HG03432 (cell line): ENCODE results near the gene STK39.

ENCODE experiments used
- ATAC-seq: cut with Tn5 transposase; IDR thresholded peaks from one replicate; pipeline ENCODE4 v1.9.1; 2021; ENCODE audit warnings: mild to moderate bottlenecking, moderate library complexity; ENCODE audit not compliant: unreplicated experiment

The STK39 gene

GRCh38 chr2:167941604-167942003, 305.8 kb downstream of the STK39 start:
- ATAC-seq: no peak

- ATAC-seq: no peak
These were observed 306.5 kb downstream of the STK39 start for GRCh38 chr2:167940734-167941507.

GRCh38 chr2:167940346-167940725, 307.1 kb downstream of the STK39 start:
- ATAC-seq: no peak

GRCh38 chr2:167939514-167940345, 307.7 kb downstream of the STK39 start:
- ATAC-seq: no peak

DNA sequence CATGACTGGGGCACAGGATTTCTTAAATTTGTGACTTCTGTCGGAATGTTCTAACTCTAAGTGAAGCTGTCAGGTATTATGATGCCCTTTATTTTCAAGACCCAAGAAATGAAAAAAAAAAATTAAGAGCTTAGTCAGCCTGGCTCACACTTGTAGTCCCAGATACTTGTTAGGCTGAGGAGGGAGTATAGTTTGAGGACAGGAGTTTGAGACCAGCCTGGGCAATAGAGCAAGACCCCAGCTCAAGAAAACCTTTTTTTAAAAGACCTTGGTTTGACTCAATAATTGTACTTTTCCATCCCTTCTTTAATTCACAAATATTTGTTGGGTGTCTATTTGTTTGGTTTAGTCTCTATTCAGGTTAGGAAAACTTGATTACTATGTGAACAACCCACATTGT, 310.0 kb downstream of the STK39 start:
- no peak for ATAC-seq

DNA sequence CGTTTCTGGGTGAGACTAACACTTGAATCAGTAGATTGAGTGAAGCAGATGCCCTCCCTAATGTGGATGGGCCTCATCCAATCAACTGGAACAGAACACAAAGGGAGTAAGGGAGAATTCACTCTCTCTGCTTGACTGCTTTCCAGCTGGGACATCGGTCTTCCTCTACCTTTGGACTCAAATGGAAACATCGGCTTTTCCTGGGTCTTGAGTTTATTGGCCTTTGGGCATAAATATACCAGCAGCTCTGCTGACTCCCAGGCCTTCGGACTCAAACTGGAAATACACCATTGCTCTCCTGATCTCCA, 311.6 kb downstream of the STK39 start:
- no peak for ATAC-seq

- no peak for ATAC-seq
These were observed 314.1 kb downstream of the STK39 start for GRCh38 chr2:167933097-167933814.

DNA sequence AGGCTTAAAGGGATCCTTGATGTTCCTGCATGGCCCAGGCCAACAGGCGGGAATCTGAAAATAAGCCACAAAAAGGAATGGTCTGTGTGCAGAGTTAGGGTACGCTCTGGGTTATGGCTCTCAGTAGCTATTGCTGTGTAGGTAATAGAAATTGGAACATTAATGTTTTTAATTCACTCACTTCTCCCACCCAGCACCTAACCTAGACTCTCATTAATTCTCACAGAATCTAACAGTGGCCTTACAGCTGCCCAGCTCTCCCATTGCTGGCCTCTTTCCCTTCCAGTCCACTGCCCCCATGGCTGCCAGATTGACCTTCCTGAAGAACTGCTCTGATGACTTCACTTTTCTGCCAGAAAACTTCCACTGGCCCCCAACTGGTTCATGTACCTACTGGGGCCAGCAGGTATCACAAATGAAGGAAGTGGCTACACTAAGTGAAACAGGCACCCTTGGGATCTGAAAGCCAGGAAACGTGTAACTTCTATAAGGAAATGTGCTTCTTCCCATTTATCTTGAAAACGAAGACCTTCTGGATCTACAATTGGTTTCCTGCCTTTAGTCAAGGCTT, 315.2 kb downstream of the STK39 start:
- ATAC-seq: no peak

- ATAC-seq: no peak
These were observed 317.9 kb downstream of the STK39 start for GRCh38 chr2:167929484-167929883.

DNA sequence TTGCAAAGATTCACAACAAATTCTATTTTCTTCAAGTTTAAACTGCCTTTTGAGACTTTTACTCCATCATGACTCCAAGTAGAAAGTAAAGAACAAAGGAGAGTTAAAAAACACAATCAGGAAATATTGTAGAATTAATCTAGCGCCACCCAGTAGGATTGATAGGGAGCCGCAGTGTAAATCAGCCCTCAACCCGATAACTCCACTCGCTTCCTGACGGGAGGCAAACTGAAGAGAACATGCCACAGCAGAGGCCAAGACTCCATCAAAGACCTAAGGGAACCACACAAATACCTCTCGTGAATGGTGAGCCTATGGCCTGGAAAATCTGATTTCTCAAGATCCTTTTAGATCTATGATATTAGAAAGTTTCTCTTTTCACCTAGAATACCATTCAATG, 319.0 kb downstream of the STK39 start:
- ATAC-seq: no peak

GRCh38 chr2:167925758-167926157, 321.6 kb downstream of the STK39 start:
- no peak for ATAC-seq

- ATAC-seq: no peak
These were observed 322.8 kb downstream of the STK39 start for GRCh38 chr2:167924556-167924955.

DNA sequence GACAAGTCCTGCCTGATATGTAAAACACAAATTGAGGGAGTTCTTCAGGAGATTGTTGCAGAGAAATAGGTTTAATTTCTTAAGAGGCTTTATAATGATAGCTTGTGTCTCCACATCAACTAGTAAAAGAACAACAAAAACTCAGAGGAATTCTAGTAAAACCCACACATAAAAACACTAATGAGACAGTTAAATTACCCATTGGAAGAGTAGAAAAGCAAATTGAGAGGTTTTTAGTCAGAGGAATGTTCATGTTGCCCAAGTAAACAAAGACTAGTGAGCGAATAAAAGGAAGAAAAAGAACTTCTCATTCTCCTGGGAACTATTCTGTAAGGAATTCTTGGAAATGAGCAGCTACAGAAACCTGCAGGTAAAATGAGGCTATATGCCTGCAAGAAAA, 330.6 kb downstream of the STK39 start:
- ATAC-seq: no peak

DNA sequence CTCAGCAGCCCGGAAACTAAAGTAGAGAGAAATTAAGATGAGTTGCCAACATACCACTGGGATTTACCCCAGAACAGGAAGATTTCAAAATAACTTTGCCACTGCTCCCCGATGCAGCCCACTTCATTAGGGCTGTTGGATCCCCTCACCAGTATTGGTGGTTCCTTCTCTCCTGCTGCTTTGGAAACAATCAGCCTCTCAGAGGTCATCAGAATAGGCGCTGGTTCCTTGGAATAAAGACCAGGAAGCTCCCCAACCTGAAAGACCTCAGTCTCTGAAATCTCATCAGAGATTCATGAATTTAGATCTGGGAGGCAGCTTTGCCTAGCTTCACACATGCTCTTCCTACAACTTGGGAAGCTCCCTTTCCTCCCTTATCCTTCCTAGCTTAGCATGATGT, 332.4 kb downstream of the STK39 start:
- no peak for ATAC-seq

GRCh38 chr2:167908786-167909185, 338.6 kb downstream of the STK39 start:
- no peak for ATAC-seq

GRCh38 chr2:167905668-167906067, 341.7 kb downstream of the STK39 start:
- no peak for ATAC-seq
